GM18867 (cell line): Measurements from ENCODE around the gene CRABP2.
A peak's percentile ranks its signal among the peaks of the same experiment; 100 is the strongest.

Experiments
- ATAC-seq: cut with Tn5 transposase; IDR thresholded peaks from one replicate; pipeline ENCODE4 v1.9.1; 2021; ENCODE audit warnings: mild to moderate bottlenecking, moderate library complexity; ENCODE audit not compliant: unreplicated experiment

CRABP2 gene

DNA sequence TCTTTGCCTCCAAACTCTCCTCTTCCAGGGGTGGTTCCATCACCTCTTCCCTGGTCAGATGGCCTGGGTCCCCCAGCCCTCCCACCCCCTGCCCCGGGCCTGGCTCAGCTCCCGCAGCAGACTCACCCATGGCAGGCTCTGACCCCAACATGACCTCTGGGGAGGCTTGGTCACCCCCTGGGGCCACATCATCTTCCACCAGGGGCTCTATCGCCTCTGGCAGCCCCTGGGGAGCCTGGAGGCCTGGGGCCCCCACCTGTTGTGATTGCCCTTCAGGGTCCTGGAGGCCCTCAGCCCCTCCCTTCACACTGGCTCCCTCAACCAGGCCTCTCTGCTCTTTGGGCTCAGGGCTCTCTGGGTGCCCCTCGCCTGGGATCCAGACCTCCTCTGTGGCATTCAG is 34.6 kb downstream of the CRABP2 start:
- ATAC-seq: no peak

DNA sequence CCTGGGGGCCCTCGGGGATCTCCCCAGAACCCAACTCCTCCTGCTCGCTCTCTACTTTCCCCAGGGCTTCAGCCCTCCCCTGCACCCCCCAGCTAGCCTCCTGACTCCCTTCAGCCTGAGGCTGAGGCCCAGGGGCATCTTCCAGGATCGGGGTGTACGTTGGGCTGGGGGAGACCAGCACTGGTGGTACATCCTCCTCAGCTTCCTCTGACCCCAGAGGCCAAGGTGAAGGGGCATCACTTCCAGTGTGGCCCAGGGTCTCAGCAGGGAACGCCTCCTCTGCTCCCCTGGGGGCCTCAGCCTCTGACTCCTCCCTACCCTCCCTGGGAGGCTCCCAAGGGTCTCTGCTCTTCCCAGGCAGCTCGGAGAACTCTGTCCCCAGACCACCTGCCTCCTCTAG is 35.0 kb downstream of the CRABP2 start:
- ATAC-seq: no peak

GRCh38 chr1:156669794-156670193 is 35.6 kb downstream of the CRABP2 start:
- no peak for ATAC-seq

DNA sequence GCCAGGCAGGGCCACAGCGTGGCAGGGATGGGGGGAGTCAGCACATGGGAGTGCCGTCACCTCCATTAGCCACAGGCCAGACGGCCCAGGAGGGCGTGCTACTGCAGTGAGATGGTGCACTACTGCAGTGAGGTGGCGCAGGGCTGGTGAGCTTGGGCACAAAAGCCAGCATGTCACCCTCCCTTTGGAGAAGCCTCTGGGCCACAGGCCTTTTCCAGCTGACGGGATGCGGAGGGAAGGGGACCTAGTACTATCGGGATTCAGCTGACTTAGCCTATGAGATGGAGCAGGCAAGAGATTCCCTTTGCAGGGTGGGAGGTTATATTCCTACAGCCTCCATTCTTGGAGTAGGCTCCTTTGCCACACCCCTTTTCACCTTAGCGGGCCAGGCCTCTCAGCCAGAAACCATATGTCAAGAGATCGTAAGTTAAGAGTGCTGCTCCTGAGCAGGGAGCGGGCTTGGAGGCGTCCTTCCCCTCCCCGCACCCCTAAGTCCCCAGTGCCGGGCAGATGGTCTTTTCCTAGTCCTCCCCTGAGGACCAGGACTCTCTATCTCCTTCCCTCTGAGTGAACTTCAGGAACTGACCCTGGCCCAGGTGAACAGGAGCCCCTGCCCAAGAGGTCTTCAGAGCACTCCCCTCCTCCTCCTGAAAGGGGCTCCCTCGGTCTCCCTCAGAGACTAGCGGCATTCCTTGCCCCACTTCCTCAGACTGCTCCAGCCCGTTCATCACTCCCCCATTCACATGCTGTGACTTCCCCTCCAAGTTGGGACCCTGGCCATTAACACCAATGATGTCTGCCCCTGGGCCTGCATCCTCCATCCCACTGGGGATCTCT is 36.4 kb downstream of the CRABP2 start:
- no peak for ATAC-seq

GRCh38 chr1:156667968-156668709 is 37.2 kb downstream of the CRABP2 start:
- ATAC-seq: no peak

- ATAC-seq: no peak
These were observed 37.8 kb downstream of the CRABP2 start for GRCh38 chr1:156667610-156667967.

DNA sequence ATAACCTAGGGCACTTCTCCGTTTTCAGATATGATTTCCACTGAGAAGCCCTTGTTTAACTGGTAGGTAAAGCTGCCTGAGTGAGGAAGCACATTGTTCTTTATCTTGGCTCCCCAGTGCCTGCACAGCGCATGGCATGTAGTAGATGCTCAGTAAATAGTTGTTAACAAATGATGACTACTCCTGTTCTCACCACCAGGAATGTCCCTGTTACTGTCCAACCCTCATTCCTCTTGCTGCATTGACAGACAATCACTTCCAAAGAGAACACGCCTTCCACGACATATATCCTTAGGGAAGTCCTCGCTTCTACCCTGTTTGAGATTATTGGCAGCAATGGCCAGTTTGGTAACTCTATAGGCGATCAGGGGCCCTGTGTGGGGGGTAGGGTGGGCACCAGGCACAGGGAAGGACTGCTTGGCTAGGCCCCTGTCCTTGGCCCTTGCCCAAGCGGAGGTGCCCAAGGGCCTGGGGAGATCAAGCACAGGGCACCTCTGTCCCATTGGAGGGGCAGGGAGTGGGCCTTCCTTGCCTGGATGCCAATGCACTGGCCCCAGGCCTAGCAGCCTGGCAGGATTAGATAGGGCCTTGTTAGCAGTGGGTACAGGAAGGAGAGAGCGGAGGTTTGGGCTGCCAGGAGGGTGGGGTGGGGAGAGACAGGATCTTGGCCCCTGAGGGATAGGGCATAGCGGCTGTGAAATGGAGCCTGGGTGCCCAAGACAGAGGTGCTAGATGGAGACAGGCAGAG is 38.3 kb downstream of the CRABP2 start:
- ATAC-seq: no peak

DNA sequence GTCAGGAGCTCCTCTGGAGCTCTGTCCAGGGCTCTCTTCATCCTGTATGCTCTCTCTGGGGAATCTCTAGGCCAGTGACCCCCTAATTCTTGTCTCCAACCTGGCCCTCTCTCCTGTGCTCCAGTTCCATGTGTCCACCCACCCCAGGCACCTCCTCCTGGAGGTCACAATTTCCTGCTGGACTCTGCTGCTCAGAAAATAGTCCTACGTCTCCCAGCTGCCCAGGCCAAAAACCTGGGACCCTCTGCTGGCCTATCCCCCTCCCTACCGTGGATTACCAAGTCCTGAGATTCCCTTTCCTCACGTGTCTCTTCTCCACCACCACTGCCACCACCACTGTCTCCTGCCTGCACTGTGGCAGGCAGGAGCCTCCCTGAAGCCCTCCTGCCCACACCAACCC is 39.8 kb downstream of the CRABP2 start:
- ATAC-seq: no peak

- ATAC-seq: no peak
These were observed 40.5 kb downstream of the CRABP2 start for GRCh38 chr1:156664767-156665411.

DNA sequence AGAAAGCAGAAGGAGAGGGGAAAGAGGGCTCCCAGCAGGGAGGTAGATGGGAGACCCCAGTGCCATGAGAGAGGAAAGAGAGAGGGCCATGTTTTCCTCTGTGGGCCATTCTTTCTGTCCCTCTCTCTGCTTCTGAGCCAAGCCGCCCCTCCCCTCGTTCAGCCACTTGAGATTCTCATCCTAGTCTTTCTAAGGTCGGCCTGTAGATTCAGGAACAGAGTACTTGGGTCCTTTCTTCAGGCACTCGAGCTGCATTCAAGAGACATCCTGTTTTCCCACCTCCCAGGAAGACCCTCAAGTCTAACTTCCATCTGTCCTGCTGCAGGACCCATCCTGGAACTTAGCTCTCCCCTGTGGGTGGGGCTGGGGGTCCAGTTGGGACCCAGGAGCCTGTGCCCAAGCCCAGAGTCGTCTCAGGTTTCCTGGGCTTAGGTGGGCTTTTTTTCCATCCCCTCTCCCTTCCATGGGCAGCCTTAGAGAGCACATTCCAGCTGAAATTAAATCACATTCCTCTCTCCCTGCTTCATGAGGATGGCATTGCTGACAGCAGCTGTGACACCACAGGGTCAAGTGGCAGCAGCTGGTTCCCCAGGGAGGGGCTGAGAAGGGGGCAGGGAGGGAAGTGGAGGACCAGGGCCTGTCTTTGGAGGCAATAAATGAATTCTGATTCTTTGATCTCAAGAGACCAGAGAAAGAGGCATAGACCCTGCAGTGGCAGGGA is 41.2 kb downstream of the CRABP2 start:
- no peak for ATAC-seq

GRCh38 chr1:156663178-156663577 is 42.2 kb downstream of the CRABP2 start:
- no peak for ATAC-seq

DNA sequence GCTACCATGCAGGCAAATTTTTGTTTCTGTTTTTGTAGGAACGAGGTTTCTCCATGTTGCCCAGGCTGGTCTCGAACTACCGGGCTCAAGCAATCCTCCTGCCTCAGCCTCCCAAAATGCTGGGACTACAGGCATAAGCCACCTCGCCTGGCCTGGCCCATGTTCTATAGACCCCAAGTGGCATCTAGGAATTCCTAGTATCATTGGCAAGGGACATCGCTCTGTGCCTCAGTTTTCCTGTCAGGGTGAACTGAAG is 42.7 kb downstream of the CRABP2 start:
- ATAC-seq: no peak

DNA sequence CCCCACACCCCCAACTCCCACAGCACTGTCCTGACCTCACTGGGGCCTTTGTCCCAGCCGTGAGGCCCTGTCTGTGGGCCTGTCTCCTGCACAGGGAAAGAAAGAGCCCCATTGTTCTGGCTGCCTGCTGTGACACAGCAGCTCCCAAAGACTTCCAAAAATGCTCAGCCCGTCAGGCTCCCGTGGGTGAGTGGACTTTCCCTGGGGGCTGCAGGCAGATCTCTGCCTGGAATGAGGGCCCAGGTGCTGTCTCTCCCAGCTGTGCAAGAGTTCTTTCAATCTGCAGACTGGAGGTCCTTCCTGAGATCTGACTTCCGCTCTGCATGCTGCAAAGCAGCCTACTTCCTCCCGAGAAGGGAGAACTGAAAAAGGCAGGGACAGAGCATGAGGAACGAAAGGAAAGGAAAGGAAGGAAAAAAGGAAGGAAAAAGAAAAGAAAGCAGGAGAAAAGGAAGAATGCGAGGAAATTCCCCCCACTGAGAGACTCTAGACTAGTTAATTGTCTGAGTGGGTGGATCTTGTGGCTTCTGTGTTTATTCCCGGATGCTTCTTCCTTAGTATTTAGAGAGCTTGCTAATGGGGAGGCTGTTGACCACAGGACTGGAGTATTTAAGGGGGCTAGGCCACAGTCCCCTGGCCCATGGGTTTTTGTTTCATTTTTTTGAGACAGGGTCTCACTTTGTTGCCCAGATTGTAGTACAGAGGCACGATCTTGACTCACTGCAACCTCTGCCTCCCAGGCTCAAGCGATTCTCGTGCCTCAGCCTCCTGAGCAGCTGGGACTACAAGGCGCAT is 43.2 kb downstream of the CRABP2 start:
- no peak for ATAC-seq

DNA sequence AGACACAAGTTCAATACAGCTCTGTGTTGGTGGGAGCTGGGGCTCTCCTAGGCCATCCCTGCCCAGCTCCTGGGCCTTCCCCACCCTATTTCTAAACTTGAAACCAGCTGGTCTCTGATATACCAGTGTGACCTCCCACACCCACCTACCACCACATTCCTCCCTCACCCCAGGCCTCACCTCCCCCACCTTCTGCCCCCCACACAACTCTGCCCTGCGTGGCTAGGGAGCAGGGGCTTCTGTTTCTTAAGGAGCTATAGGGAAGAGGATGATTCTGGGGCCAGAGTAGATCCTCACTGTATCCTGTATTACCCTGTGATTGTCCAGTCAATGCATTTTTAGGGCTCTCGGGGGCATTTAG is 44.7 kb downstream of the CRABP2 start:
- ATAC-seq: peak; percentile 4

DNA sequence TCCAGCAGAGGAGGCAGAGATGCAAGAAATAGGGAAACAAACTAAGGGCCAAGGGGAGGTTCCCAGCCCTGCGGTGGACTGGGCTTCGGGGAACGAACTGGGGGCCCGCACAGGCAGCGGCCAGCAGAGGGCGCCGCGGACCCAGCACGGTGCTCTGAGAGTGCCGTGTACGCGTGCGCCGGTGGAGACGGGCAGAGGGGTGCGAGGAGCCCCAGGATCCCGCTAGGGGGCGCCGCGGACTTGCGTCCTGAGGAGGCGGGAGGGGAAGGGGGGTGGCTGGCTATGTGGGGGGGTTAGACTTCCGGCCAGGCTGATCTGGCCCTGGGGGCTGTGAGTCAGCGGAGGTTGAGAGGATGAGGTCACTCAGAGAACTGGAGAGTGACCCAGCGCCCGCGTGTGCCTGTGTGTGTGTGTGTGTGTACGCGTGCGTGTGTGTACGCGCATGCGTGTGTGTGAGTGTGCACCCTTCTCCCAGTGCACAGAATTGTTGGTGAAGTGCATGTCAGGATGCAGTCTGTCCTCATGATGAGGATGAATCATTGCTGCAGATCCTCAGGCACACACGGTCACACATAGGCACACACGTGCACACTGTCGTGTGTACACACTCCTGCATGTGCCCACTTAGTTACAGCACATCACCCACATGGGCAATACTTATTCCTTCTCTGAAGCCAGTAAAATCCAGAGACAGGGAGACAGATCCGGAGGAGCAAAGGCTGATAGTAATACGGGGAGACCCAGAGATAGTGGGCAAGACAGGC is 45.2 kb downstream of the CRABP2 start:
- ATAC-seq: peak; percentile 65

GRCh38 chr1:156659661-156659987 is 45.8 kb downstream of the CRABP2 start:
- ATAC-seq: no peak

DNA sequence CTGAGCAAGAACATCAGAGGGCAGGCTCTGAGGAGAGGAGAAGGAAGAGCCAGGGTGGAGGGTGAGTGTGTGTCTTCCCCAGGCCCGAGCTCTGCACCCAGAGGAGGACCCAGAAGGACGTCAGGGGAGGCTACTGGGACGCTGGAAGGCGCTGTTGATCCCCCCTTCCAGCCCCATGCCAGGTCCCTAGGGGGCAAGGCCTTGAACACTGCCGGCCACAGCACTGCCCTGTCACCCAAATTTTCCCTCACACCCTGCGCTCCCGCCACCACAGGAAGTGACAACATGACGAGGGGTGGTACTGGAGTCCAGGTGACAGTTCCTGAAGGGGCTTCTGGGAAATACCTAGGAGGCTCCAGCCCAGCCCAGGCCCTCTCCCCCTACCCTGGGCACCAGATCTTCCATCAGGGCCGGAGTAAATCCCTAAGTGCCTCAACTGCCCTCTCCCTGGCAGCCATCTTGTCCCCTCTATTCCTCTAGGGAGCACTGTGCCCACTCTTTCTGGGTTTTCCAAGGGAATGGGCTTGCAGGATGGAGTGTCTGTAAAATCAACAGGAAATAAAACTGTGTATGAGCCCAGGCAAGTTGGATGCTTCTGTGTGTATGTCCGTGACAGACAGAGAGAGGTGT is 46.3 kb downstream of the CRABP2 start:
- ATAC-seq: no peak

- no peak for ATAC-seq
These were observed 46.9 kb downstream of the CRABP2 start for GRCh38 chr1:156658496-156658895.

GRCh38 chr1:156657741-156658319 is 47.6 kb downstream of the CRABP2 start:
- ATAC-seq: no peak
